ENCODE results near the gene NPIPB9. TPM values are rescaled to one million over a fixed set of nuclear protein-coding genes. Genes with fewer than 3 reads are reported as not detected.

NPIPB9 gene
- total RNA-seq, 2 experiments from 2014 or later = 0.67 to 2.3 TPM

DNA sequence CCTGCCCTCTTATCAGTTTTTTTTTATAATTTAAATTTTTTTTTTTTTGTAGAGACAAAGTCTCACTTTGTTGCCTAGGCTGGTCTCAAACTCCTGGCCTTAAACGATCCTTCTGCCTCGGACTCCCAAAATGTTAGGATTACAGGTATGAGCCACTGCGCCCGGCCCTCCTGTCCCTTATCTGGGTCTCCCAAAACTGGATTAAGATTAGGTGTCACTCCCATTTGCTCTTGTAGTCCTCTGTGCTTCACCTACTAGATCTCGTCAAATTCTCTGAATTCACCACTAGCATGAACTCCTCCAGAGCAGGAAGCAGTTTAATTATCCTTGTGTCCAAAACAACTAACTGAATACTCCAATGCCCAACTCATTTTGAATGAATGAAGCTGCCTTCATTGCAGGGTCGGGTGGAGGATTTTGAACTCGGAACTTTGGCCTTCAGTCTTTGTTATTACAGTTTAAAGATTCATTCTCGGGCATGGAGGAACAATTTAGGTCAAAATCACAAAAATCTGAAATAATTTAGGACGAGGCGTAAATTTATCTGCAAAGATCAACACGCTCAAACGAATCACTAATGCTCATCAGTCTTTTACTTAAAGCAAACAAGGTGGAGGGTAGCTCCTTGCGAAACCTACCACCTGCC is 70.4 kb downstream of the NPIPB9 start:
- POLR2A ChIA-PET = interaction anchor here (0.6 to 4.6 kb wide), 13 partner anchors 12 to 328 kb away, joined by 3 to 34 read pairs (median 5); partner anchors contain the start of genes APOBR, RABEP2, SGF29 and SPNS1
- CTCF ChIA-PET = interaction anchor here (0.5 to 1.5 kb wide), 6 partner anchors 9 to 123 kb away, joined by 3 to 5 read pairs (median 3); partner anchors contain the start of gene CD19

Other genes starting within 250 kb of the NPIPB9 start
- not detected for gene IL27, start 245.0 kb upstream of the NPIPB9 start, total RNA-seq
- gene NUPR1, start 212.8 kb upstream of the NPIPB9 start, total RNA-seq = not detected
- 10 to 100 TPM; 29.6 to 33.0 TPM for gene SGF29, start 197.9 kb upstream of the NPIPB9 start, total RNA-seq
- under 1 TPM; 0.23 to 0.36 TPM for gene SULT1A2, start 154.7 kb upstream of the NPIPB9 start, total RNA-seq
- 10 to 100 TPM in 1 of 2 experiments, 1 to 10 TPM in 1; 8.7 to 10.0 TPM for gene SULT1A1, start 141.7 kb upstream of the NPIPB9 start, total RNA-seq
- 1 to 10 TPM in 1 of 2 experiments, under 1 TPM in 1; 0.90 to 1.1 TPM for gene NPIPB8, start 113.7 kb upstream of the NPIPB9 start, total RNA-seq
- gene EIF3C, start 40.3 kb upstream of the NPIPB9 start, total RNA-seq = 100 to 1,000 TPM; 793 to 795 TPM
- gene ATXN2L, start 71.2 kb downstream of the NPIPB9 start, total RNA-seq = 100 to 1,000 TPM; 253 to 260 TPM
- 100 to 1,000 TPM; 364 TPM for gene TUFM, start 94.6 kb downstream of the NPIPB9 start, total RNA-seq
- 10 to 100 TPM; 39.4 to 46.2 TPM for gene SH2B1, start 112.1 kb downstream of the NPIPB9 start, total RNA-seq
- 1 to 10 TPM; 1.2 to 1.7 TPM for gene ATP2A1, start 126.7 kb downstream of the NPIPB9 start, total RNA-seq
- gene RABEP2, start 173.5 kb downstream of the NPIPB9 start, total RNA-seq = 10 to 100 TPM; 15.4 to 17.0 TPM
- under 1 TPM in 1 of 2 experiments, not detected in 1; 0.34 TPM for gene CD19, start 180.2 kb downstream of the NPIPB9 start, total RNA-seq
- 10 to 100 TPM; 79.8 to 85.0 TPM for gene NFATC2IP, start 199.2 kb downstream of the NPIPB9 start, total RNA-seq
- gene SPNS1, start 223.0 kb downstream of the NPIPB9 start, total RNA-seq = 10 to 100 TPM; 28.5 to 29.0 TPM
- gene LAT, start 233.3 kb downstream of the NPIPB9 start, total RNA-seq = 100 to 1,000 TPM; 175 to 177 TPM